HG03103 (cell line): Measurements from ENCODE around the gene HLA-DRA.
A peak's percentile ranks its signal among the peaks of the same experiment; 100 is the strongest.
"Not testable (repeated sequence)": the region's sequence is repeated elsewhere in the genome, so short reads cannot be mapped to it uniquely, and the experiment has no call there.

Source experiments
- ATAC-seq: cut with Tn5 transposase; IDR thresholded peaks from one replicate; pipeline ENCODE4 v1.9.1; 2021; ENCODE audit warnings: low read depth; ENCODE audit not compliant: unreplicated experiment

Gene HLA-DRA

DNA sequence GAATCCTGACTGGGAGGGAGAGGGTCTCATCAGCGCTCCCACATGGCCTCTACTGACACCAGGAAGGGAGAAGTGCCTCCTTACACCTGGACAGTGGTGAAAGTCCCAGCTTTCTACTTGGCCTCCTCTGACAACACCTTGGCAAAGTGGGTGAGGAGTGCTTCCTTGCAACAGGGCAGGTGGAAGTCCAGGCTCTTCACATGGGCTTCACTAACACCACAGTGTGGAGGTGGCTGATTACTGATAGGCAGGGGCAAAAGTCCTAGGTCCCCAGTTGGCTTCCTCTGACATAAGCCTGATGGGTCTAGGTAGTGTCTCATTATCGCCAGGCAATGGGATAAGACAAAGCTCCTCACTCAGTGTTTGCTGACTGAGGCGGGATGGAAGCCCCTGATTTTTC is 9.5 kb upstream of the HLA-DRA start:
- ATAC-seq: no peak

DNA sequence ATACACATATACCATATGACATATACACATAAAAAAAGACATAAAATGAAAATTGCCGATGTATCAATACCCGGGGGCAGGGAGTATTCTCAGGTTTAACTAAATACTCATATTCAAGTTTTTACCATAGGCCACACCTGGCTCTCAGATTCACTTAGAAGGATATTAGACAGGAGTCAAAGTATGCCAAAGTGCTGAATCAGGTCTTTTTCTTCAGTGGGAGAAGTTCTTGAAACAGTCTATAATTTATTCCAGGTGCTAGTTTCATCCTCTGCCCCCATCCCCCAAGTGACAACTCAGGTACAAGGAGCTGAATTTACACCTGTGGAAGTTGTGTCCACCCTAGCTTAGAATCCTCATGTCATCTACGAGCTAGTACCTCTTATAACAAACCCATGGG is 8.5 kb upstream of the HLA-DRA start:
- no peak for ATAC-seq

DNA sequence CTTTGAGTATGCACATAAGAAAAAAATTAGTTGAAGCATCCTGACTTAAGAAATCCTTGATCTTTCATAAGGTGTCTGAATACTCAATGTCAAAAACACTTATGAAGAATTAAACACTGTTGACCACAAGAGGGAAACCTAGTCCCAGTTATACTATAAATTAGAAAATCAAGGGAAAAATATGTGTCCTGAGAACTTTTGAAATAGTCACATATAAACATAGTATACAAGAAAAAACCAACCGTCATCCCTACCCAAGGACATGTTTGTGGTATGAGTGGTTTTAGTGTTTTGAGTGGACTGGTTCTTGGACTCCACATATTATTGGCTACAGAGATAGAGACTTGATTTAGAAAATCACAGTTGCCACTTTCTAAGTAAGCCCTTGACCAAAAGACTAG is 7.6 kb upstream of the HLA-DRA start:
- ATAC-seq: no peak

DNA sequence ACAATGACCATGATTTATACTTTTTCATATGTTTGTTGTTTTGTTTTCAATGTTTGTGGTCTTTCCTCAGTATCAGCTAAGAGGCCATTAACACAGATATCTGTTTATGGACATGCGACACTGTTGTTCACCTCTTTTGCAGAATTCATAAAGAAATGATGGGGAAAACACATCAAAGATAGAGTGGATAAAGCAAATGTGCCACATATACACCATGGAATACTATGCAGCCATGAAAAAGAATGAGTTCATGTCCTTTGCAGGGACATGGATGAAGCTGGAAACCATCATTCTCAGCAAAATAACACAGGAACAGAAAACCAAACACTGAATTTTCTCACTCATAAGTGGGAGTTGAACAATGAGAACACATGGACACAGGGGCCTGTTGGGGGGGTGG is 5.7 kb upstream of the HLA-DRA start:
- not testable (repeated sequence) for ATAC-seq

DNA sequence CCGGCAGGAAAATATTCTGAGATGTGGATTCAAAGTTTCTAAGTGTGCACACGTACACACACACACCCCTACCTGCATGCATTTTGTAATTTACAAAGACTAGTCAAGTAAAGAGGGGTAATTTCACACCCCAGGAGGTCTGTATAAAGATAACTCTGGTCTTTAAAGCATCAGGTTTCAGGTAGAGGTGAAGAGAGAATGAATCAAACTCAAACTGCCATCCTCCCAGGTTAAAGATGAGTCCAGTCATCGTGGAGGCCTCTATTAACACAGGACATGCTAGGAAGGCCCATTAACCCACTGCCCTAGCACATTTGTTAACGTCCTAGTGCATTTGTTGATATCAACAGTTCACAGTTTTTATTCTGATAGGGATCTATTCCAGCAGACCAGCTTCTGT is 3.5 kb upstream of the HLA-DRA start:
- ATAC-seq: no peak

DNA sequence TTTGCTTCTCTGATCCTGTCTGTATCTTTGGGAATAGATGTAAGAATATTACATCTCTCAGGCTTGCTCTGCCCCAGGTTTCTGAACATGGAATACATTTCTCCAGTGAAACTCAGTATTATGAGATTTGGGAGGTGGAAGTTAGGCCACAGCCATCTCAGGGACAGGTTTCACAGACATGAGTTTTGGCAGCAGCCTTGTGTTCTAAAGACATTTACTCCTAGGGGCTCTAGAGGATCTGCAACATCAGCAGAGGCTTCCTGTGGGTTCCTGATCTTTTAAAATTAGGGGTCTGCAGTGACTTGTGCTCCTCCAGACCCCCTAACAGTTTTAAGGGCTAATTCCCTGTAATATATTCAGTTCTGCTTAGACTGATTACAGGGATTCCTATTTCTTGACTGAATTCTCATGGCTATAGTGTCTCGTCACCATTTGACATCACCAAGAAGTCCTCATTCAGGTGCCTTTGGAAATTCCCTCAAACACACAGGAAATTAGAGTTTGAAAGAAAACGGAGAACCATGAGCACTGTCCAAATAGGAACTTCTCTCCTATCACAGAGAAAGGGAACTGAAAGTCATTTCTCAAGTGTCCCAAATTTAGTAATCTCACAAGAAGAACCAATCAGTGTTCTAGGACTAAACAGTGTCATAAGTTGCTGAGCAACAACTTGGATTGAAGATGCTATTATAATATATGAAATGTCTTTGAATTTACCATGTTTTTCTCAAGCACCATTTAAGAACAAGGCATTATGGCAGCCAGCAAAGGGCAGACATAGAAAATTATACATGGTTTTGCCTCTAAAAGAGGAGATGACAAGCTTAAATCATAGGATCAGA is 2.5 kb upstream of the HLA-DRA start:
- ATAC-seq: peak; percentile 67

DNA sequence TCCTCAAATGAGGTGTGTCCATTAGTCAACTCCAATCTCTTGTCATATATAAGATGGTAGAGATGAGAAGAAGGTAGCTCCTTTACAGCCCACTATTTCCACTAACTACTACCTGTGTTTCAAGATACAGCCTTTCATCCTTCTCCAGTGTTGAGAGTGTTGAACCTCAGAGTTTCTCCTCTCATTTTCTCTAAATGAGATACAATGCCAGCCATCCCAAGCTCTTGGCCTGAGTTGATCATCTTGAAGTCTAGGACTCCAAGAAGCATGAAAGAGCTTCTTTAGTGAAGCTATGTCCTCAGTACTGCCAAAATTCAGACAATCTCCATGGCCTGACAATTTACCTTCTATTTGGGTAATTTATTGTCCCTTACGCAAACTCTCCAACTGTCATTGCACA is 548 bp upstream of the HLA-DRA start:
- no peak for ATAC-seq

DNA sequence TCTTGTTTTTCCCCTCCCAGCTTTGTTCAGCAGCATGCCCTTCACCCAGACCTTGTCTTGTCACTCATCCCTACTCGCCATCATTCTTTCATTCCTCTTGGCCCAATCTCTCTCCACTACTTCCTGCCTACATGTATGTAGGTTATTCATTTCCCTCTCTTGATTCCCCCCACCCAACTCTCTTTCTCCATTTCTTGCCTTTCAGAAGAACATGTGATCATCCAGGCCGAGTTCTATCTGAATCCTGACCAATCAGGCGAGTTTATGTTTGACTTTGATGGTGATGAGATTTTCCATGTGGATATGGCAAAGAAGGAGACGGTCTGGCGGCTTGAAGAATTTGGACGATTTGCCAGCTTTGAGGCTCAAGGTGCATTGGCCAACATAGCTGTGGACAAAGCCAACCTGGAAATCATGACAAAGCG is 2.6 kb downstream of the HLA-DRA start:
- ATAC-seq: no peak

DNA sequence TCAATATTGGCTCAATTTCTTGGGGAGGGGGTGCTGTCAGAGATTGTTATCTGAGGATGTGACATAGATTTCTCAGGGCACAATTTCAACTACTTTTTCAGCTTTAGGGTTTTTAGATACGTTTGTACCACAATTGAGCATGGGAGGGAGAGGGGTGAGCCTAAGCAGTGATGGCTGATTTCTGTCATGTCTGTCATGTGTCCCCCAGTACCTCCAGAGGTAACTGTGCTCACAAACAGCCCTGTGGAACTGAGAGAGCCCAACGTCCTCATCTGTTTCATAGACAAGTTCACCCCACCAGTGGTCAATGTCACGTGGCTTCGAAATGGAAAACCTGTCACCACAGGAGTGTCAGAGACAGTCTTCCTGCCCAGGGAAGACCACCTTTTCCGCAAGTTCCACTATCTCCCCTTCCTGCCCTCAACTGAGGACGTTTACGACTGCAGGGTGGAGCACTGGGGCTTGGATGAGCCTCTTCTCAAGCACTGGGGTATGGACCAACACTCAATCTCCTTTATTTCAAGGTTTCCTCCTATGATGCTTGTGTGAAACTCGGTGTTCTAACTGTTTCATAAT is 3.4 kb downstream of the HLA-DRA start:
- no peak for ATAC-seq

DNA sequence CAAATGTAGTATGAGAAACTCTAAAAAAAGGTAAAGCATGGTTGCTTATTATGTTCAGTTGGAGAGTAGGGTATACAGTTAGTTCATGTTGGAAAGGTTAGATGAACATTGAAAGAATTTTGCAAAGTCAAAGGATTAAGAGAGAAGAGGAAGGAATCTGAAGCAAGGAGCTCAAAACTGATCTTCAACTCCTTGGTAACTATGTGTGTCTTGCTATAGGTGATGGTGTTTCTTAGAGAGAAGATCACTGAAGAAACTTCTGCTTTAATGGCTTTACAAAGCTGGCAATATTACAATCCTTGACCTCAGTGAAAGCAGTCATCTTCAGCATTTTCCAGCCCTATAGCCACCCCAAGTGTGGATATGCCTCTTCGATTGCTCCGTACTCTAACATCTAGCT is 4.7 kb downstream of the HLA-DRA start:
- no peak for ATAC-seq

DNA sequence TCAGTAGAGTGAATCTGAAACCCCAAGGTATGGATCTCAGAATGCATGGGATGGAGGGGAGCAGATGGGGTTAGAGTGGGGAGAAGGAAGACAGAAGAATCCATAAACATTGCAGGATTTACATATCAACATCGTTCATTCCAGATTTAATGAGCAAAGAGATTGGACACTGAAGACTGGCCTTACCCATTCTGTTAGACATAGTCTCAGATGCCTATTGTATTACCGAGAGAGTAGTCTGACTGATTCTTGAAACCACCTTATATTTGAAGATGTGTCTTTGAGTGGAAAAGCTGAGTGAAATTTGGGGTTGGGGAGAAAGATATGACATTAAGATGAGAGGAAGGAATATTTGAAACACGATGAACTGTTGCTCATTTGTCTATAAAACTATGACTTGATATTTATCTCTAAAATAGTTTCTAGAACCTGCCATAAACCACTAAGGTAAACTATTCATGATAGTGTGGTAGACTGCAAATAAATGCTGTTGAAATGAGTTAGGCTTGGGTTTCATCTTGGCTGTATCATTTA is 5.7 kb downstream of the HLA-DRA start:
- ATAC-seq: no peak

DNA sequence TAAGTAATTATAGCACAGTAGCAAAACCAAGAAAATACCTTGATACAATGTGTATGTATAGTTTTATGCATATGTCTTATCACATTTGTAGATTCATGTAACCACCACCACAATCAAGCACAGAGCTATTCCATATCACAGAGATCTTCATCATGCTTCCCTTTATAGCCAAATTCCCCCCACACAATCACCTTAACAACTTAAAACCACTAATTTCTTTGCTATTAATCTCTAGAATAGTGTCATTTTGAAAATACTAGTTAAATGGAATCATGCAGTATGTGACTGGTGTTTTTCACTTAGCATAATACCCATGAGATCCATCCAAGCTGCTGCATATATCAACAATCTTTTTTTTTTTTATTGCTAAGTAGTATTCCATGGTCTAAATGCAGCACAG is 8.2 kb downstream of the HLA-DRA start:
- ATAC-seq: no peak

DNA sequence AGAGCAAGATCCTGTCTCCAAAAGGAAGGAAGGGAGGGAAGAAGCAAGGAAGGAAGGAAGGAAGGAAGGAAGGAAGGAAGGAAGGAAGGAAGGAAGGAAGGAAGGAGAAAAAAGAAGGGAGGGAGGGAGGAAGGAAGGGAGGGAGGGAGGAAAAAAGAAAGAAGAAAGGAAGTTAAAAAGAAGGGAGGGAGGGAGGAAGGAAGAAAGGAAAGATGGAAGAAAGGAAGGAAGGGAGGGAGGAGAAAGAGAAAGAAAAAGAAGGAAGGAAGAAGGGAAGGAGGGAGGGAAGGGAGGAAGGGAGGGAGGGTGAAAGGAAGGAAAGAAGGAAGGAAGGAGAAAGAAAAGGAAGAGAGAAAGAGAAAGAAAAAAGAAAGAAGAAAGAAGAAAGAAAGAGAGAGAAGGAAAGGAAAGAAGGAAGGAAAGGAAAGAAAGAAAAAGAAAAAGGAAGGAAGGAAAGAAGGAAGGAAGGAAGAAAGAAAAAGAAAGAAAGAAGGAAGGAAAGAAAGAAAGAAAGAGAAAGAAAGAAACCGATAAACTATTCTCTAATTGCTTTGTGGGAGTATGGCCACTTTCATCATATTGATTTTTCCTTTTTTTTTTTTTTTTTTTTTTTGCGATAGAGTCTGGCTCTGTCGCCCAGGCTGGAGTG is 9.5 kb downstream of the HLA-DRA start:
- no peak for ATAC-seq

DNA sequence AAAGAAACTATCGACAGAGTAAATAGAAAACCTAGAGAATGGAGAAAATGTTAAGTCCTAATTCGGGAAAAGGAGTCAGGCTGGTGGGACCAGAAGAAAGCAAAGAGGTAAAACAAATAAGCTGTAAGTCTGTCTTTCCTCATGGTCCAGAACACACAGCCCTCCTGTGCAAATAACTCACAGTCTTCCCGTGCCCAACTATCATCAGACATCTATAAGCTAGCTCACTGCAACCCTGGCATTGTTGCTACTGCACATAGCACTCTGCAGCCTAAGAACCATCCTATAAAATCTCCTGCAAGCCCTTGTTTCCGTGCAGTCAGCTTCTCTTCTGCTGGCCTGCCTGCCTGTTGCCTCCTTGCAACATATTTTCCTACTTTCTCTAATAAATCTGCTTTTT is 17.4 kb downstream of the HLA-DRA start:
- ATAC-seq: no peak

DNA sequence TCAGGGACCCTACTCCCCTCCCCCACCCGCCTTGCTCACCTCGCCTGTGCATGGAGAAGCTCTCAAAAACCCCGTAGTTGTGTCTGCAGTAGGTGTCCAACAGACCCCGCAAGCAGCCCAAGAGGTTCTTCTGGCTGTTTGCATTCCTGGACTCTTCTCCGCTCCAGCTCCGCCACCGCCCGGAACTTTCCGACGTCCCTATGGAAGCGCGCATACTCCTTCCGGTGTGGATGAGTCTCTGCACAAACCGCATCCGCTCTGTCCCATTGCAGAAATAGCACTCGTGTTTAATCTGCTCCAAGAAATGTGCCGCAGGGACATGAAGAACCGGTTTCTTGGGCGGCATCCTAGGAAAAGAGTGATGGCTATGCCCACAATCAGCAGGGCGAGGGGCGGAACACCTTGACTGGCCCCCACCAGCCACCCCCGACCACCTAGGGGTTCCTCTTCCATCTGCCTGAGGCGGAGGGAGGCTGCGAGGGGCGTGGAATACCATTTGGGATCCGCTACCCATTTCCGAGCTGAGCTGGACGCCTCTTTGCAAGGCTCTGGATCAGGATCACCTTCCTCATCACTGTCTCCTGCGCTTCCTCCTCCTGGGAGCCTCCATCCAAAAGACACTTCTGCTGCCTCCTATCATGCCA is 20.2 kb downstream of the HLA-DRA start:
- ATAC-seq: no peak

DNA sequence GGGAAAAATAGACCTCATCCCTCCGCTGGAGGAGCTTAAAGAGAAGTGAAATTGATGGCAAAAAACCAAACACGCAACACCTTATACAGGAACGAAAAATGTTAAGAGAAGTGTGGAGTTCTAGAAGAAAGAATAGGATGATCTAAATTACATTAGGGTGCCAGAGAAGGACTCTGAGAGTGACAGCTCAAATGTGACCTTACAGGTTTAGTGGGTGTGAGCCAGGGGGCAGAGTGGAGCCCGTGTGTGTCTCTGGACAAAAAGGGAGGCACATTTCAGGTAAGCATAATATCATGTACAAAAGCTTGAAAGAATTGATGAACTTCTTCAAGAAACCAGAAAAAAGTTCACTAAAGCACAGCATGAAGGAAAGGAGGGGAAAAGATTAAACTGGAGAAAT is 20.8 kb downstream of the HLA-DRA start:
- no peak for ATAC-seq

DNA sequence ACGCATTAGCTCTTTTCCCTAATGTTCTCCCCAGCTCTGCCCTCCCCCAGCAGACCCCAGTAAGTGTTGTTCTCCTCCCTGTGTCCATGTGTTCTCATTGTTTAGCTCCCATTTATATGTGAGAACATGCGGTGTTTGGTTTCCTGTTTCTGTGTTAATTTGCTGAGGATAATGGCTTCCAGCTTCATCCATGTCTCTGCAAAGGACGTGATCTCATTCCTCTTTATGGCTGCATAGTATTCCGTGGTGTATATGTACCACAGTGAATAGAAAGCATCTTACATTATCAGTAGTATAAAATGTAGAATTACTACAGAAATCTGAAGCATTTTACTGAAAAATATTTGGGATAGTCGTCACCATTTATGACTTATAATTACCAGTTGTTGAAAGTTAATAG is 21.8 kb downstream of the HLA-DRA start:
- ATAC-seq: no peak

DNA sequence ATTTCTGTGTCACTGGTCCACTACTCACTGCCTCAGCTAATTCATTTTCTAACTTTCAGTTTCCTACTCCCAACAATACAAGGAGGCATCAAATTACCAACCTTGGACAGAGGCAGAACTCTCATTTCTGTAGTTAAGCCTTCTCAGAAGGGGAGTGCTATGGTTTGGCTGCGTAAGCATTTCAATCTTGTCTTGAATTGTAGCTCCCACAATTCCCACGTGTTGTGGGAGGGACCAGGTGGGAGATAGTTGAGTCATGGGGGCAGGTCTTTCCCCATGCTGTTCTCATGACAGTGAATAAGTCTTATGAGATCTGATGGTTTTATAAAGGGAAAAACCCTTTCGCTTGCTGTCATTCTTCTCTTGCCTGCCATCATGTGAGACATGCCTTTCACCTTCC is 22.9 kb downstream of the HLA-DRA start:
- peak; percentile 78 for ATAC-seq

DNA sequence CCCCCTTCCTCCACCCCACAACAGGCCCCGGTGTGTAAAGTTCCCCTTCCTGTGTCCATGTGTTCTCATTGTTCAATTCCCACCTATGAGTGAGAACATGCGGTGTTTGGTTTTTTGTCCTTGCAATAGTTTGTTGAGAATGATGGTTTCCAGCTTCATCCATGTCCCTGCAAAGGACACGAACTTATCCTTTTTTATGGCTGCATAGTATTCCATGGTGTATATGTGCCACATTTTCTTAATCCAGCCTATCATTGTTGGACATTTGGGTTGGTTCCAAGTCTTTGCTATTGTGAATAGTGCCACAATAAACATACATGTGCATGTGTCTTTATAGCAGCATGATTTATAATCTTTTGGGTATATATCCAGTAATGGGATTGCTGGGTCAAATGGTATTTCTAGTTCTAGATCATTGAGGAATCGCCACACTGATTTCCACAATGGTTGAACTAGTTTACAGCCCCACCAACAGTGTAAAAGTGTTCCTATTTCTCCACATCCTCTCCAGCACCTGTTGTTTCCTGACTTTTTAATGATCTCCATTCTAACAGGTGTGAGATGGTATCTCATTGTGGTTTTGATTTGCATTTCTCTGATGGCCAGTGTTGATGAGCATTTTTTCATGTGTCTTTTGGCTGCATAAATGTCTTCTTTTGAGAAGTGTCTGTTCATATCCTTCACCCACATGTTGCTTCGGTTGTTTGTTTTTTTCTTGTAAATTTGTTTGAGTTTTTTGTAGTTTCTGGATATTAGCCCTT is 28.2 kb downstream of the HLA-DRA start:
- not testable (repeated sequence) for ATAC-seq

DNA sequence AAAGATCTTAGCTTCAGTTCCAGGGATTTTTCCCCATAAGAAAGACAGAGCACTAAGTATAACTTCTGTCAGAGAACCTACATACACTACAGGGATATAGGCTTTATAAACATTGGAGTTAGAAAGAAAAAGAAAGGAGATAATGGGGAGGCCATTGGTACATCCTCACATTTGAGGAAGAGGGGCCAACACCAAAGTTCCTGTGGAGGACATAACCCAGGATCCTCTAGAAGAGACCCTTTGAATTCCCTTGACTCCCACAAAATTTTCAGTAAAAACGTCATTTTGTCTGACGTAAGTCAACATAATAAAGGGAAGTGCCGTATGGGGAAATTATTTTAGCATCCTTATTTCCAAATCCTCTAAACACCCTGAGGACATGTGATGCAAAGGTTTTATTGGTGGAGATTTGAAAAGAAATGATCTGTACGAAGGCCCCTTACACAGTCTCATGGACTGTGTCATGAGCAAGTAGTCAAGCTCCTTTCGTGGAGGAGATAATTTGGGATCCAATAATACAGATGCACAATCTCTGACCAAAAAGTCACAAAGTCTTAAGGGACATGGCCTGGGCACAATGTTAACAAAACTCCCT is 33.2 kb downstream of the HLA-DRA start:
- ATAC-seq: no peak
